GM12878 (cell line): ENCODE results near the gene OR10G3.

Source experiments
- EZH2 ChIP-seq: IDR thresholded peaks from 2 replicates; pipeline ENCODE4 v1.6.1; 2012; ENCODE audit warnings: low read depth, mild to moderate bottlenecking, control low read depth, inconsistent platforms, low read length, borderline replicate concordance; ENCODE audit not compliant: control insufficient read depth
- GABPA ChIP-seq: IDR thresholded peaks from 2 replicates; pipeline ENCODE4 v1.6.1; 2014; ENCODE audit warnings: antibody characterized with exemption, low read depth, mild to moderate bottlenecking, inconsistent platforms
- HCFC1 ChIP-seq: fragments of 150-350 bp; IDR thresholded peaks from 2 replicates; pipeline ENCODE4 v1.6.1; 2014; ENCODE audit warnings: low read length
- HDAC2 ChIP-seq: fragments of 200-600 bp; sonication (generic); IDR thresholded peaks from 2 replicates; pipeline ENCODE4 v1.6.1; 2017
- MYC ChIP-seq: IDR thresholded peaks from 2 replicates; pipeline ENCODE4 v1.6.1; 2011; ENCODE audit warnings: mild to moderate bottlenecking, low read length, moderate library complexity, inconsistent platforms; ENCODE audit not compliant: insufficient read depth, insufficient replicate concordance, insufficient read length, severe bottlenecking
- NFXL1 ChIP-seq: fragments of 450-650 bp; IDR thresholded peaks from 2 replicates; pipeline ENCODE4 v1.6.1; 2017; ENCODE audit warnings: antibody characterized with exemption, mild to moderate bottlenecking, borderline replicate concordance
- POLR2A ChIP-seq: IDR thresholded peaks from 2 replicates; pipeline ENCODE4 v1.6.1; 2011; ENCODE audit warnings: low read depth, mild to moderate bottlenecking, low read length
- POLR2AphosphoS5 ChIP-seq: IDR thresholded peaks from 2 replicates; pipeline ENCODE4 v1.6.1; 2011; ENCODE audit warnings: mild to moderate bottlenecking, low read length, inconsistent platforms
- POU2F2 ChIP-seq: IDR thresholded peaks from 3 replicates; pipeline ENCODE4 v1.6.1; 2011; ENCODE audit warnings: low read depth, mild to moderate bottlenecking, low read length, borderline replicate concordance
- RAD21 ChIP-seq: IDR thresholded peaks from 2 replicates; pipeline ENCODE4 v1.6.1; 2011; ENCODE audit warnings: mild to moderate bottlenecking, low read depth, low read length, moderate library complexity; ENCODE audit not compliant: insufficient read depth
- RELA ChIP-seq: fragments of 450-650 bp; IDR thresholded peaks from 2 replicates; pipeline ENCODE4 v1.8.0; 2014; ENCODE audit warnings: borderline replicate concordance; ENCODE audit not compliant: partially characterized antibody
- SP1 ChIP-seq: IDR thresholded peaks from one replicate; pipeline ENCODE4 v1.6.1; 2011; ENCODE audit warnings: low read depth, low read length
- SREBF2 ChIP-seq: IDR thresholded peaks from 2 replicates; pipeline ENCODE4 v1.6.1; 2012; ENCODE audit warnings: mild to moderate bottlenecking, low read length
- TF ChIP-seq, protein P1 (sequence below): IDR thresholded peaks from 2 replicates; pipeline ENCODE4 v1.6.1; 2011; ENCODE audit warnings: low read depth, low read length, improper control_type of control experiment, borderline replicate concordance

DNA sequence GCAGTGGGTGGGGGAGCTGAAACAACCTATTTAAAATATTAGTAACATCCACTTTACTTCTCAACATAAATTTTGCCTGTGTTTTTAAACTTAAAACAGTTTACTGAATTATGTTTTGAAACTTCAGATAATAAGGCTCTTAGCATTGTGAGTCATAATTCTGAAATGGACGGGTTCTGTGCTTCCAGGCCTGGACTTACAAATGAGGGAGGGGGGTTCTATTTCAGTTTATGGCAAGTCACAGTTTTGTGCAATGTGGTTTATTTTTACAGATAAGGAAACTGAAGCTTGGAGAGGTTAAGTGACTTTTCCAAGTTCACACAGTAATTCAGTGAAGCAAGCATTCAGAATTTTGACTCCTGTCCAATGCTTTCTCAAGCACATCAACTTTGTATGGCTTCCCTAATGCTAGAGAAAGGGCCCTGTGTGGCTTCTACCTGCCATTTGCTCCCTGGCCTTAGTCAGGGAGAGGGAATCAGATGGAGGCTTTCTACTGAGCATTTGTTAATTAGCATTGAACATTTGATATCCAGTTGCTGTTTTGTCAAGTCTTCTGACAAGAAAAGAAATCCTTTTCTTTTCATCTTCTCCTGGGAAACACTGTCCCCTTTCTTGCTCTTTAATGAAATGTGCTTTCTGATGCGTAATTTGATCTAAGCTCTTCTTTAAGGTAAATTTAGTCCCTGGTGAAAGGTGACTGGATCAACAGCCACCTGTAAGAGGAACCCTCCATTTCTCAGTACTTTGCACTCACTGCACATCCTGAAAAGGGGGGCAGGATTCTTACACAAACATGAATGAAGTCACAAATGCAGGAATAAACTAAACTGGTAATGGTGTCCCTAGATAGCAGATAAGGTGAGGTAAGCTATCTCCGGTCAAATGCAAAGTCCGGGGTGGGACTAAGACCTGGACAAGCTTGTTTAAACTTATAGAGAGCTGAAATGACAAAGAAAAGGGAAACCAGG lies 51.2 kb downstream of the OR10G3 start:
- no peak for TF ChIP-seq EZH2
- TF ChIP-seq GABPA: no peak
- no peak for TF ChIP-seq POLR2A
- no peak for TF ChIP-seq MYC
- TF ChIP-seq HCFC1: no peak
- TF ChIP-seq POU2F2: no peak
- TF ChIP-seq HDAC2: no peak
- TF ChIP-seq SREBF2: no peak
- TF ChIP-seq SP1: no peak
- TF ChIP-seq, protein P1, sequence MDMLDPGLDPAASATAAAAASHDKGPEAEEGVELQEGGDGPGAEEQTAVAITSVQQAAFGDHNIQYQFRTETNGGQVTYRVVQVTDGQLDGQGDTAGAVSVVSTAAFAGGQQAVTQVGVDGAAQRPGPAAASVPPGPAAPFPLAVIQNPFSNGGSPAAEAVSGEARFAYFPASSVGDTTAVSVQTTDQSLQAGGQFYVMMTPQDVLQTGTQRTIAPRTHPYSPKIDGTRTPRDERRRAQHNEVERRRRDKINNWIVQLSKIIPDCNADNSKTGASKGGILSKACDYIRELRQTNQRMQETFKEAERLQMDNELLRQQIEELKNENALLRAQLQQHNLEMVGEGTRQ: no peak
- no peak for TF ChIP-seq RELA
- TF ChIP-seq POLR2AphosphoS5: no peak
- no peak for TF ChIP-seq RAD21
- TF ChIP-seq NFXL1: no peak
